HEK293 (cell line): ENCODE results near the gene AFF1.

ENCODE experiments used
- CTCF ChIA-PET: fragments of 350-600 bp; formaldehyde crosslinking; extraction: SDS; loops from one replicate; lab custom pipeline; 2021; ENCODE audit warnings: antibody characterized with exemption; lab: Yijun Ruan, JAX
- POLR2A ChIA-PET: fragments of 300-600 bp; formaldehyde crosslinking; extraction: SDS; loops from one replicate; lab custom pipeline; 2020; ENCODE audit warnings: antibody characterized with exemption, inconsistent platforms; lab: Yijun Ruan, JAX
- H3K27ac ChIP-seq: fragments of 200-500 bp; sonication (Bioruptor generic); 2 replicates; pipeline ENCODE4 v1.5.1; 2014; ENCODE audit warnings: low read depth, low read length, control low read depth, inconsistent platforms; ENCODE audit errors: extremely low read depth
- H3K36me3 ChIP-seq, 2 experiments: fragments of 200-500 bp in 1 of 2; sonication (Bioruptor generic) in 1 of 2; 1 replicate in 1 of 2; 2 replicates in 1 of 2; pipeline ENCODE4 v1.5.1; 2014 to 2017; ENCODE audit warnings: inconsistent platforms in 2 of 2, low read length in 2 of 2; ENCODE audit not compliant: control insufficient read depth in 2 of 2, insufficient read depth in 1 of 2
- H3K4me1 ChIP-seq: fragments of 200-500 bp; sonication (Bioruptor generic); 2 replicates; pipeline ENCODE4 v1.5.1; 2014; ENCODE audit warnings: mild to moderate bottlenecking, low read length, inconsistent platforms; ENCODE audit not compliant: control insufficient read depth, insufficient read depth
- H3K4me3 ChIP-seq: 2 replicates; pipeline ENCODE4 v1.5.1; 2011; ENCODE audit warnings: low read depth, mild to moderate bottlenecking, control low read depth, low read length, moderate library complexity
- H3K9me3 ChIP-seq: fragments of 200-500 bp; sonication (Bioruptor generic); 2 replicates; pipeline ENCODE4 v1.5.1; 2014; ENCODE audit warnings: low read depth, low read length, inconsistent platforms; ENCODE audit not compliant: control insufficient read depth, insufficient read depth
- BCL11B ChIP-seq: fragments of 450-650 bp; formaldehyde crosslinking; IDR thresholded peaks from 2 replicates; pipeline ENCODE4 v1.5.1; 2016; ENCODE audit warnings: low read depth, missing biosample characterization, missing genetic modification characterization
- GLIS1 ChIP-seq: fragments of 450-650 bp; formaldehyde crosslinking; IDR thresholded peaks from 2 replicates; pipeline ENCODE4 v1.5.1; 2016; ENCODE audit warnings: missing biosample characterization, missing genetic modification characterization
- ZIC2 ChIP-seq: fragments of 450-650 bp; formaldehyde crosslinking; IDR thresholded peaks from 2 replicates; pipeline ENCODE4 v1.5.1; 2016; ENCODE audit warnings: missing biosample characterization, missing genetic modification characterization
- ZNF157 ChIP-seq: fragments of 450-650 bp; formaldehyde crosslinking; IDR thresholded peaks from 2 replicates; pipeline ENCODE4 v1.5.1; 2016; ENCODE audit warnings: missing biosample characterization, missing genetic modification characterization
- ZNF223 ChIP-seq: fragments of 450-650 bp; formaldehyde crosslinking; IDR thresholded peaks from 2 replicates; pipeline ENCODE4 v1.5.1; 2016; ENCODE audit warnings: missing biosample characterization, missing genetic modification characterization
- ZNF335 ChIP-seq: fragments of 450-650 bp; formaldehyde crosslinking; conservative IDR thresholded peaks from 2 replicates; pipeline ENCODE4 v1.5.1; 2016; ENCODE audit warnings: missing biosample characterization, missing genetic modification characterization
- ZNF341 ChIP-seq: fragments of 450-650 bp; formaldehyde crosslinking; IDR thresholded peaks from 2 replicates; pipeline ENCODE4; 2016; ENCODE audit warnings: low read depth, missing biosample characterization, missing genetic modification characterization
- ZNF394 ChIP-seq: fragments of 450-650 bp; formaldehyde crosslinking; IDR thresholded peaks from 2 replicates; pipeline ENCODE4 v1.5.1; 2016; ENCODE audit warnings: missing biosample characterization, missing genetic modification characterization, mild to moderate bottlenecking, moderate library complexity, borderline replicate concordance
- ZNF621 ChIP-seq: fragments of 450-650 bp; formaldehyde crosslinking; IDR thresholded peaks from 2 replicates; pipeline ENCODE4 v1.5.1; 2017; ENCODE audit warnings: missing biosample characterization, missing genetic modification characterization
- ZNF660 ChIP-seq: fragments of 450-650 bp; IDR thresholded peaks from 2 replicates; pipeline ENCODE4 v1.5.1; 2018; ENCODE audit warnings: missing biosample characterization, mild to moderate bottlenecking, missing genetic modification characterization
- ZNF677 ChIP-seq: fragments of 450-650 bp; IDR thresholded peaks from 2 replicates; pipeline ENCODE4 v1.5.0; 2018; ENCODE audit warnings: missing biosample characterization, mild to moderate bottlenecking, missing genetic modification characterization, moderate library complexity
- ZNF785 ChIP-seq: fragments of 450-650 bp; formaldehyde crosslinking; IDR thresholded peaks from 2 replicates; pipeline ENCODE4 v1.5.1; 2016; ENCODE audit warnings: missing biosample characterization, missing genetic modification characterization
- TF ChIP-seq, protein P1 (sequence below): fragments of 450-650 bp; IDR thresholded peaks from 2 replicates; pipeline ENCODE4 v1.5.1; 2018; ENCODE audit warnings: missing biosample characterization, mild to moderate bottlenecking, missing genetic modification characterization
- TF ChIP-seq, protein P2 (sequence below): fragments of 450-650 bp; formaldehyde crosslinking; IDR thresholded peaks from 2 replicates; pipeline ENCODE4 v1.5.1; 2016; ENCODE audit warnings: missing biosample characterization, missing genetic modification characterization
- TF ChIP-seq, protein P3 (sequence below): fragments of 450-650 bp; formaldehyde crosslinking; optimal IDR thresholded peaks from 2 replicates; pipeline ENCODE3; 2016; ENCODE audit warnings: missing biosample characterization, mild to moderate bottlenecking, missing genetic modification characterization
- TF ChIP-seq, protein P4 (sequence below): fragments of 450-650 bp; formaldehyde crosslinking; IDR thresholded peaks from 2 replicates; pipeline ENCODE4 v1.5.1; 2016; ENCODE audit warnings: missing biosample characterization, missing genetic modification characterization
- TF ChIP-seq, protein P5 (sequence below): fragments of 450-650 bp; formaldehyde crosslinking; IDR thresholded peaks from 2 replicates; pipeline ENCODE4 v1.5.1; 2016; ENCODE audit warnings: missing biosample characterization, missing genetic modification characterization

The AFF1 gene

DNA sequence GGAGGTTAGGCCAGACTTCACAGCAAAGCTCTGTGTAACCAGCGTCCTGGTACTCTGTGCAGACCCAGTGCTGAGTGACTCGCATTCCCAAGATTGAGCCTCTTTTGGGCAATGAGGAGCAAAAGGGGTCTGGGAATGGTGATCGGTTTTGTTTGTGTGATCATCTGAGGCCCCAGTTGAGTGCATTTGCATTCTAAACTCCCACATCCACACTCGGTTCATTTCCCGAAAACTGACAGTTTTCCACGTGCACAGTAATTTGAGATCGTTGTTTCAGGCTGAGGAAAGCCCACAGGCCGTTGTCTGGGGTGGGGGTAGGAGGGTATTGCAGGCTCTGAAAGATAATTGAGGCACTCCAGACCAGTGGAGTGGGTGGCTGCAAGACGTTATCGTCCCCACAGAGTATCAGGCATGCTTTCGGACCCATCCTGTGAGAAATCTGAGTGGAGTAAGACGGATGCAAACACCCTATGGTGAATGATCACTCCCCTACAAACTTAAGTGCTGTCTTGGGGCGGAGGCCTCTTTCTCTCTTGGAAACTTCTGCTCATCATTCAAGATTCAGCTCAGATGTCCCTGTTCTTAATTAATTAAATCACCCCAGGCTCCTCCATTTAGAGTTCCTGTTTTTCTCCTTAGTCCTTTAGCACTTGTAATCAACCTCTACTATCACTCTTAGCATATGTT lies 96.1 kb downstream of the AFF1 start (continued):
- TF ChIP-seq ZNF621 (tag by site-specific recombination) (no peak), ZNF157 (no peak), GLIS1 (tag by site-specific recombination) (no peak), ZNF335 (tag by site-specific recombination) (0 out of 2 replicates have a peak, but pooled peaks have one; percentile 27), ZNF223 (tag by site-specific recombination) (no peak), ZNF660 (tag by site-specific recombination) (no peak)
- TF ChIP-seq, protein P1, sequence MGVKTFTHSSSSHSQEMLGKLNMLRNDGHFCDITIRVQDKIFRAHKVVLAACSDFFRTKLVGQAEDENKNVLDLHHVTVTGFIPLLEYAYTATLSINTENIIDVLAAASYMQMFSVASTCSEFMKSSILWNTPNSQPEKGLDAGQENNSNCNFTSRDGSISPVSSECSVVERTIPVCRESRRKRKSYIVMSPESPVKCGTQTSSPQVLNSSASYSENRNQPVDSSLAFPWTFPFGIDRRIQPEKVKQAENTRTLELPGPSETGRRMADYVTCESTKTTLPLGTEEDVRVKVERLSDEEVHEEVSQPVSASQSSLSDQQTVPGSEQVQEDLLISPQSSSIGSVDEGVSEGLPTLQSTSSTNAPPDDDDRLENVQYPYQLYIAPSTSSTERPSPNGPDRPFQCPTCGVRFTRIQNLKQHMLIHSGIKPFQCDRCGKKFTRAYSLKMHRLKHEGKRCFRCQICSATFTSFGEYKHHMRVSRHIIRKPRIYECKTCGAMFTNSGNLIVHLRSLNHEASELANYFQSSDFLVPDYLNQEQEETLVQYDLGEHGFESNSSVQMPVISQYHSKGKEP (tag by site-specific recombination) = no peak

DNA sequence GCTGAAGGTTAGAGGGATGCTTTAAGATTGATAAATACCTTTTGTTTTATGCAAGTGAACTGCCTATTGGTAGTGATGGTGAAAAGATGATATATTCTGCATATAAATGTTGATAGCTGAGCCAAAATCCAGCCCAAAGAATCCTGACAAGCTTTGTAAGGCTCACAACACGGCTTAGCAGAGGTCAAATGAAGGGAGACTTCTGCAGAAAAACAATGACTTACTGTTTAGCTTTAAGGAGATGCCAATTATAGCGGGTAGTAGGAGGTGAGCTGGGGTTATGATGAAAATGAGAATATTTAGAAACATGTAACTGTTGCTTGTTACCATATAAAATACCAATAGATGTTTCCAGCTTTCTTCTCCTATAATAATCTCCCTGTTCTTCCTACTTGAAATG lies 97.1 kb downstream of the AFF1 start:
- no peak overlapping the region for H3K4me3 ChIP-seq
- POLR2A ChIA-PET = no interaction called here

DNA sequence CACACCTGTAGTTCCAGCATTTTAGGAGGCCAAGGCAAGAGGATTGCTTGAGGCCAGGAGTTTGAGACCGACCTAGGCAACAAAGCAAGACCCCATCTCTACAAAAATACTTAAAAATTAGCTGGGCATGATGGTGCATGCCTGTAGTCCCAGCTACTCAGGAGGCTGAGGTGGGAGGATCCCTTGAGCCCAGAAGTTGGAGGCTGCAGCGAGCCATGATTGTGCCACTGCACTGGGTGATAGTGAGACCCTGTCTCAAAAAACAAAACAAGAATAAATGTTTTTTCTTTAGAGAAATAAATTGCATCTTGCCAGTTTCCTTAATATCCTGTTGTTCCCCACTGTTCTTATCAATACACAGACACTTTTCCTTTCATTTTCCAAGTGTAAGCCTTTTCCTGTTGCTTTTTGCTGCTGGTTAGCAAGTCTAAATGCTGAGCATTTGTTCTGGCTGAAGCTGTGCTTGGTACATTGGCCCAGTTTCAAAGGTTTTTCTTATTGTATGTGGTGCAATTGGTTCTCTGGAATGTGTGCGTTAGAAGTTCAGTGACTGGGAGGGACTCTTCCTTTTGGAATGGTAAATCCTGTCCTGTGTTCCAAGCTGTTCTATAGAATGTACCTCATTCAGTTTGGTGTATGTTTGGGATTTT lies 98.2 kb downstream of the AFF1 start:
- H3K4me1 ChIP-seq = peaks cover 21% of the 10 kb centered on the region
- no peaks in the 10 kb centered on the region for H3K9me3 ChIP-seq
- TF ChIP-seq ZNF394 (tag by site-specific recombination) = no peak
- peak; percentile 33; the same call in 1 of the 2 replicates for TF ChIP-seq ZNF341 (tag by site-specific recombination)
- TF ChIP-seq, protein P2, sequence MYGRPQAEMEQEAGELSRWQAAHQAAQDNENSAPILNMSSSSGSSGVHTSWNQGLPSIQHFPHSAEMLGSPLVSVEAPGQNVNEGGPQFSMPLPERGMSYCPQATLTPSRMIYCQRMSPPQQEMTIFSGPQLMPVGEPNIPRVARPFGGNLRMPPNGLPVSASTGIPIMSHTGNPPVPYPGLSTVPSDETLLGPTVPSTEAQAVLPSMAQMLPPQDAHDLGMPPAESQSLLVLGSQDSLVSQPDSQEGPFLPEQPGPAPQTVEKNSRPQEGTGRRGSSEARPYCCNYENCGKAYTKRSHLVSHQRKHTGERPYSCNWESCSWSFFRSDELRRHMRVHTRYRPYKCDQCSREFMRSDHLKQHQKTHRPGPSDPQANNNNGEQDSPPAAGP = no peak
- TF ChIP-seq, protein P3, sequence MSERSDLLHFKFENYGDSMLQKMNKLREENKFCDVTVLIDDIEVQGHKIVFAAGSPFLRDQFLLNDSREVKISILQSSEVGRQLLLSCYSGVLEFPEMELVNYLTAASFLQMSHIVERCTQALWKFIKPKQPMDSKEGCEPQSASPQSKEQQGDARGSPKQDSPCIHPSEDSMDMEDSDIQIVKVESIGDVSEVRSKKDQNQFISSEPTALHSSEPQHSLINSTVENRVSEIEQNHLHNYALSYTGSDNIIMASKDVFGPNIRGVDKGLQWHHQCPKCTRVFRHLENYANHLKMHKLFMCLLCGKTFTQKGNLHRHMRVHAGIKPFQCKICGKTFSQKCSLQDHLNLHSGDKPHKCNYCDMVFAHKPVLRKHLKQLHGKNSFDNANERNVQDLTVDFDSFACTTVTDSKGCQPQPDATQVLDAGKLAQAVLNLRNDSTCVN = no peak
- TF ChIP-seq BCL11B = no peak
- peak; percentile 84 for TF ChIP-seq ZNF677 (tag by site-specific recombination)
- H3K27ac ChIP-seq = no peak overlapping the region
- ChIA-PET POLR2A (no interaction called here), CTCF (interaction anchor here (0.6 kb wide), 1 partner anchor 1538 kb away, joined by 4 read pairs; no protein-coding TSS in a partner anchor)
- no peak overlapping the region for H3K4me3 ChIP-seq
- H3K36me3 ChIP-seq = no peaks in the 10 kb centered on the region

More for the DNA sequence above, 97.1 kb downstream of the AFF1 start:
- CTCF ChIA-PET = no interaction called here
- Histone ChIP-seq H3K4me1 (peaks cover 17% of the 10 kb centered on the region), H3K36me3 (no peaks in the 10 kb centered on the region), H3K9me3 (no peaks in the 10 kb centered on the region), H3K27ac (no peak overlapping the region)
- TF ChIP-seq, protein P4, sequence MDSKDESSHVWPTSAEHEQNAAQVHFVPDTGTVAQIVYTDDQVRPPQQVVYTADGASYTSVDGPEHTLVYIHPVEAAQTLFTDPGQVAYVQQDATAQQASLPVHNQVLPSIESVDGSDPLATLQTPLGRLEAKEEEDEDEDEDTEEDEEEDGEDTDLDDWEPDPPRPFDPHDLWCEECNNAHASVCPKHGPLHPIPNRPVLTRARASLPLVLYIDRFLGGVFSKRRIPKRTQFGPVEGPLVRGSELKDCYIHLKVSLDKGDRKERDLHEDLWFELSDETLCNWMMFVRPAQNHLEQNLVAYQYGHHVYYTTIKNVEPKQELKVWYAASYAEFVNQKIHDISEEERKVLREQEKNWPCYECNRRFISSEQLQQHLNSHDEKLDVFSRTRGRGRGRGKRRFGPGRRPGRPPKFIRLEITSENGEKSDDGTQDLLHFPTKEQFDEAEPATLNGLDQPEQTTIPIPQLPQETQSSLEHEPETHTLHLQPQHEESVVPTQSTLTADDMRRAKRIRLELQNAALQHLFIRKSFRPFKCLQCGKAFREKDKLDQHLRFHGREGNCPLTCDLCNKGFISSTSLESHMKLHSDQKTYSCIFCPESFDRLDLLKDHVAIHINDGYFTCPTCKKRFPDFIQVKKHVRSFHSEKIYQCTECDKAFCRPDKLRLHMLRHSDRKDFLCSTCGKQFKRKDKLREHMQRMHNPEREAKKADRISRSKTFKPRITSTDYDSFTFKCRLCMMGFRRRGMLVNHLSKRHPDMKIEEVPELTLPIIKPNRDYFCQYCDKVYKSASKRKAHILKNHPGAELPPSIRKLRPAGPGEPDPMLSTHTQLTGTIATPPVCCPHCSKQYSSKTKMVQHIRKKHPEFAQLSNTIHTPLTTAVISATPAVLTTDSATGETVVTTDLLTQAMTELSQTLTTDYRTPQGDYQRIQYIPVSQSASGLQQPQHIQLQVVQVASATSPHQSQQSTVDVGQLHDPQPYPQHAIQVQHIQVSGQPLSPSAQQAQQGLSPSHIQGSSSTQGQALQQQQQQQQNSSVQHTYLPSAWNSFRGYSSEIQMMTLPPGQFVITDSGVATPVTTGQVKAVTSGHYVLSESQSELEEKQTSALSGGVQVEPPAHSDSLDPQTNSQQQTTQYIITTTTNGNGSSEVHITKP (tag by site-specific recombination) = 0 out of 2 replicates have a peak, but pooled peaks have one; percentile 14
- TF ChIP-seq ZIC2 (tag by site-specific recombination) (no peak), ZNF785 (tag by site-specific recombination) (no peak)
- TF ChIP-seq, protein P5, sequence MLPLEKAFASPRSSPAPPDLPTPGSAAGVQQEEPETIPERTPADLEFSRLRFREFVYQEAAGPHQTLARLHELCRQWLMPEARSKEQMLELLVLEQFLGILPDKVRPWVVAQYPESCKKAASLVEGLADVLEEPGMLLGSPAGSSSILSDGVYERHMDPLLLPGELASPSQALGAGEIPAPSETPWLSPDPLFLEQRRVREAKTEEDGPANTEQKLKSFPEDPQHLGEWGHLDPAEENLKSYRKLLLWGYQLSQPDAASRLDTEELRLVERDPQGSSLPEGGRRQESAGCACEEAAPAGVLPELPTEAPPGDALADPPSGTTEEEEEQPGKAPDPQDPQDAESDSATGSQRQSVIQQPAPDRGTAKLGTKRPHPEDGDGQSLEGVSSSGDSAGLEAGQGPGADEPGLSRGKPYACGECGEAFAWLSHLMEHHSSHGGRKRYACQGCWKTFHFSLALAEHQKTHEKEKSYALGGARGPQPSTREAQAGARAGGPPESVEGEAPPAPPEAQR (tag by site-specific recombination) = no peak
